CD14-positive monocyte (primary cell): ENCODE data around the gene NPL. TPM values are rescaled to one million over a fixed set of nuclear protein-coding genes. Genes with fewer than 3 reads are reported as not detected.

ENCODE experiments used
- DNase-seq, 3 donors: peaks; one replicate each; pipeline ENCODE4 v3.0.0-alpha.2; 2011 to 2022
- H2AFZ ChIP-seq: 2 replicates; pipeline ENCODE4 v1.6.0; 2012; ENCODE audit warnings: mild to moderate bottlenecking, low read depth, low read length, inconsistent platforms; ENCODE audit not compliant: insufficient read depth, poor library complexity, severe bottlenecking
- H3K27ac ChIP-seq, 2 donors: 1 replicate in 1 of 2; 2 replicates in 1 of 2; pipeline ENCODE4 v1.5.1; 2012 to 2013; ENCODE audit warnings: low read length in 2 of 2, control low read depth in 1 of 2, inconsistent platforms in 1 of 2, low read depth in 1 of 2, mild to moderate bottlenecking in 1 of 2
- H3K27me3 ChIP-seq, 2 donors: one replicate each; pipeline versions ENCODE4 v1.6.0 to v1.6.1; 2011 to 2013; ENCODE audit warnings: low read length in 2 of 2; ENCODE audit not compliant: control insufficient read depth in 2 of 2, insufficient read depth in 2 of 2
- H3K36me3 ChIP-seq, 2 donors: replicated peaks in 1 of 2; 1 replicate in 1 of 2; 2 replicates in 1 of 2; pipeline versions ENCODE4 v1.5.1 to v1.6.1; 2012 to 2013; ENCODE audit warnings: low read length in 2 of 2, control low read depth in 1 of 2, inconsistent platforms in 1 of 2, mild to moderate bottlenecking in 1 of 2; ENCODE audit not compliant: insufficient read depth in 2 of 2, control insufficient read depth in 1 of 2
- H3K4me1 ChIP-seq, 2 donors: 1 replicate in 1 of 2; 2 replicates in 1 of 2; pipeline versions ENCODE4 v1.5.1 to v1.6.1; 2012 to 2013; ENCODE audit warnings: low read length in 2 of 2, control low read depth in 1 of 2, inconsistent platforms in 1 of 2, mild to moderate bottlenecking in 1 of 2, moderate library complexity in 1 of 2; ENCODE audit not compliant: insufficient read depth in 2 of 2, control insufficient read depth in 1 of 2
- H3K4me2 ChIP-seq: replicated peaks from 2 replicates; pipeline ENCODE3; 2012; ENCODE audit warnings: low read length, moderate library complexity, mild to moderate bottlenecking; ENCODE audit not compliant: poor library complexity, severe bottlenecking; ENCODE audit errors: extremely low read depth
- H3K4me3 ChIP-seq, 3 experiments: fragments of 200-600 bp in 1 of 3; sonication (generic) in 1 of 3; replicated peaks in 1 of 3; 1 replicate in 2 of 3; 2 replicates in 1 of 3; pipeline ENCODE4 v1.5.1; 2011 to 2013; ENCODE audit warnings: low read length in 3 of 3, mild to moderate bottlenecking in 3 of 3, control low read depth in 2 of 3, low read depth in 2 of 3, inconsistent platforms in 1 of 3, moderate library complexity in 1 of 3
- H3K79me2 ChIP-seq: 2 replicates; pipeline ENCODE4 v1.6.0; 2012; ENCODE audit warnings: mild to moderate bottlenecking, control low read depth, inconsistent platforms, low read length, moderate library complexity; ENCODE audit not compliant: insufficient read depth
- H3K9ac ChIP-seq: 2 replicates; pipeline ENCODE4 v1.6.0; 2017; ENCODE audit warnings: low read length, mild to moderate bottlenecking; ENCODE audit not compliant: insufficient read depth, poor library complexity, severe bottlenecking
- H3K9me3 ChIP-seq, 2 donors: replicated peaks in 1 of 2; 1 replicate in 1 of 2; 2 replicates in 1 of 2; pipeline versions ENCODE4 v1.5.1 to v1.6.1; 2012 to 2013; ENCODE audit warnings: low read length in 2 of 2, control low read depth in 1 of 2; ENCODE audit not compliant: control insufficient read depth in 1 of 2, insufficient read depth in 1 of 2
- H4K20me1 ChIP-seq: 2 replicates; pipeline ENCODE4 v1.6.0; 2012; ENCODE audit warnings: mild to moderate bottlenecking, low read length, control low read depth, moderate library complexity; ENCODE audit not compliant: insufficient read depth
- H3K27ac Mint-ChIP-seq, 7 donors: one replicate each; pipeline ENCODE4 v1.8.0; 2020; ENCODE audit warnings: mild to moderate bottlenecking in 7 of 7, mixed read lengths in 7 of 7, moderate library complexity in 6 of 7, inconsistent platforms in 2 of 7
- H3K27me3 Mint-ChIP-seq, 3 donors: one replicate each; pipeline ENCODE4 v1.8.0; 2021 to 2022; ENCODE audit warnings: low read depth in 3 of 3, mild to moderate bottlenecking in 3 of 3, mixed read lengths in 3 of 3, moderate library complexity in 3 of 3, inconsistent platforms in 1 of 3
- H3K36me3 Mint-ChIP-seq, 2 donors: one replicate each; pipeline ENCODE4 v1.8.0; 2020; ENCODE audit warnings: mixed read lengths in 2 of 2, inconsistent platforms in 1 of 2, mild to moderate bottlenecking in 1 of 2
- H3K4me1 Mint-ChIP-seq: one replicate; pipeline ENCODE4 v1.8.0; 2020; ENCODE audit warnings: mild to moderate bottlenecking, mixed read lengths
- H3K4me3 Mint-ChIP-seq, 2 donors: one replicate each; pipeline ENCODE4 v1.8.0; 2020; ENCODE audit warnings: mild to moderate bottlenecking in 2 of 2, mixed read lengths in 2 of 2, moderate library complexity in 1 of 2
- H3K9me3 Mint-ChIP-seq, 7 donors: one replicate each; pipeline ENCODE4 v1.8.0; 2020 to 2022; ENCODE audit warnings: mixed read lengths in 7 of 7, mild to moderate bottlenecking in 6 of 7, moderate library complexity in 6 of 7, inconsistent platforms in 2 of 7
- WGBS: methylation state at CpG from one replicate; pipeline ENCODE4 v1.1.5; 2013; ENCODE audit warnings: missing lambda C conversion rate; ENCODE audit not compliant: insufficient coverage; 5-methylcytosine and 5-hydroxymethylcytosine counted together
- intact Hi-C, 2 donors: fragments of 100-400 bp; cut with micrococcal nuclease; formaldehyde crosslinking; loops; one replicate each; pipeline versions ENCODE4 v1.15.0 to v1.15.1; 2023
- polyA plus RNA-seq, 3 donors: library from polyadenylated mRNA; depleted of rRNA in 1 of 3; unstranded in 2 of 3; stranded (reverse) in 1 of 3; fragments of 300-500 nt in 2 of 3; fragments of >200 nt in 1 of 3; fragmentation: Illumina TruSeq in 2 of 3; gene quantifications; 1 replicate in 2 of 3; 2 replicates in 1 of 3; pipeline ENCODE4 v1.2.3, GENCODE V29; 2012 to 2021
- TF ChIP-seq, protein P1 (sequence below): fragments of 200-600 bp; IDR thresholded peaks from one replicate; pipeline ENCODE4 v1.8.0; 2022; ENCODE audit warnings: antibody characterized with exemption, mild to moderate bottlenecking

NPL gene
- polyA plus RNA-seq, 3 donors: 56.6 to 127 (median 127) TPM

DNA sequence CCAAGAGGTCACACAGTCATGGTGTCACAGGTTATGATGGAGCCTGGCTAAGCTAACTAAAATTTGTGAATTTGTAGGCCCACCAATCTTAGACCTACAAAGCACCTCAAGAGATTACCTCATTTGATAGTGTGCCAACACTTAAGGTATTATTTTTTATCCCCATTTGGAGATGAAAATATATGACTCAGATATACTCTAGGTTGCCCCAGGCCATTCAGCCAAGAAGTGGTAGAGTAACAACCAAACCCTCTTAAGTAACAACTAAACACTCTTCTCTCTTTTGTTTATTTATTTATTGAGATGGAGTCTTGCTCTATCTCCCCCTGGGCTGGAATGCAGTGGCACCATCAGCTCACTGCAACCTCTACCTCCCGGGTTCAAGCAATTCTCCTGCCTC, 14.3 kb downstream of the NPL start:
- Histone ChIP-seq H3K9me3 (no peaks in the 10 kb centered on the region), H4K20me1 (peaks cover 8% of the 10 kb centered on the region), H3K27me3 (no peaks in the 10 kb centered on the region), H3K4me2 (no peak overlapping the region), H3K9ac (no peak overlapping the region), H3K36me3 (peaks cover 42 to 82% of the 10 kb centered on the region in 2 donors), H3K79me2 (no peaks in the 10 kb centered on the region), H3K4me1 (no peaks in the 10 kb centered on the region), H3K4me3 (no peak overlapping the region), H3K27ac (no peak overlapping the region), H2AFZ (no peak overlapping the region)
- H3K4me3 Mint-ChIP-seq: no peak overlapping the region
- peaks cover 0 to 2% (median 1%) of the 10 kb centered on the region in 3 donors for H3K27me3 Mint-ChIP-seq
- no peak overlapping the region for H3K27ac Mint-ChIP-seq
- H3K36me3 Mint-ChIP-seq: peaks cover 75 to 87% of the 10 kb centered on the region in 2 donors
- DNase-seq: no peak
- intact Hi-C loops: no loop called here
- TF ChIP-seq, protein P1, sequence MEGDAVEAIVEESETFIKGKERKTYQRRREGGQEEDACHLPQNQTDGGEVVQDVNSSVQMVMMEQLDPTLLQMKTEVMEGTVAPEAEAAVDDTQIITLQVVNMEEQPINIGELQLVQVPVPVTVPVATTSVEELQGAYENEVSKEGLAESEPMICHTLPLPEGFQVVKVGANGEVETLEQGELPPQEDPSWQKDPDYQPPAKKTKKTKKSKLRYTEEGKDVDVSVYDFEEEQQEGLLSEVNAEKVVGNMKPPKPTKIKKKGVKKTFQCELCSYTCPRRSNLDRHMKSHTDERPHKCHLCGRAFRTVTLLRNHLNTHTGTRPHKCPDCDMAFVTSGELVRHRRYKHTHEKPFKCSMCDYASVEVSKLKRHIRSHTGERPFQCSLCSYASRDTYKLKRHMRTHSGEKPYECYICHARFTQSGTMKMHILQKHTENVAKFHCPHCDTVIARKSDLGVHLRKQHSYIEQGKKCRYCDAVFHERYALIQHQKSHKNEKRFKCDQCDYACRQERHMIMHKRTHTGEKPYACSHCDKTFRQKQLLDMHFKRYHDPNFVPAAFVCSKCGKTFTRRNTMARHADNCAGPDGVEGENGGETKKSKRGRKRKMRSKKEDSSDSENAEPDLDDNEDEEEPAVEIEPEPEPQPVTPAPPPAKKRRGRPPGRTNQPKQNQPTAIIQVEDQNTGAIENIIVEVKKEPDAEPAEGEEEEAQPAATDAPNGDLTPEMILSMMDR: no peak
- WGBS: no CpG with 5 or more reads among the region's 1 CpG
- no peaks in the 10 kb centered on the region for H3K4me1 Mint-ChIP-seq
- no peaks in the 10 kb centered on the region for H3K9me3 Mint-ChIP-seq

DNA sequence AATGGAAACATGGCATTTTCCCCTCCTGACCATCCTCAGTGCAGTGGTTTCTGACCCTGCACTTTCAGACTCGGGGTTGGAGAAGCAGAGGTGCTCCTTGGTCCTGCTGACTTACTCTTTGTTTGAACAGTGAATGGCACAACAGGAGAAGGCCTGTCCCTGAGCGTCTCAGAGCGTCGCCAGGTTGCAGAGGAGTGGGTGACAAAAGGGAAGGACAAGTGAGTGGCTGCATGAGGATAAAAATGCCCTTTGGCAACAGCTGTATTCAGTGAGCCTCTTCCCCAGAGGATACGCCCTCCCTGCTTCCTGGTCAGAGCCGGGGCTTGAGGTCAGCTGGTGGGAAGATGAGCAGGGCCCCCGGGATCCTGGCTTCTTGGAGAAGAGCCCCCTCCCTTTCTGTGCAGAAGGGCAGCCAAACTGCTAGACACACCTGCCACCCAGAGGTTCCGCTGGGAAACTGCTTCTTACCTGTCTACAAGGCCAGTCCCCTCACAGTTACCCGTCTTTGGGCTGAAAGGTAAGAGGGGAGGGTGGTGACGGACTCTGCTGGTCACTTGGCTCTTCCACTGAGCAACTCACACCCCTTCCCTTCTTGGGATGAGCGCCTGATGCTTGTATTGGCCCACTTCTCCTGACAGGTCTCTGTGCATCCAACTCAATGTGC, 16.6 kb downstream of the NPL start:
- 88% methylated on average over 8 of the region's 11 CpGs for WGBS
- TF ChIP-seq, protein P1: no peak
- peaks cover 8% of the 10 kb centered on the region for H4K20me1 ChIP-seq
- H2AFZ ChIP-seq: no peak overlapping the region
- no peaks in the 10 kb centered on the region for H3K9me3 ChIP-seq
- H3K36me3 ChIP-seq: peaks cover 44 to 84% of the 10 kb centered on the region in 2 donors
- intact Hi-C loops: no loop called here
- no peak for DNase-seq
- Mint-ChIP-seq H3K4me3 (no peak overlapping the region), H3K36me3 (peaks cover 78 to 86% of the 10 kb centered on the region in 2 donors), H3K4me1 (peaks cover 14% of the 10 kb centered on the region), H3K27ac (peak overlapping the region in 2 of 7 donors; percentile 4 to 79), H3K9me3 (no peaks in the 10 kb centered on the region), H3K27me3 (peaks cover 0 to 2% (median 1%) of the 10 kb centered on the region in 3 donors)
- no peak overlapping the region for H3K9ac ChIP-seq
- no peaks in the 10 kb centered on the region for H3K79me2 ChIP-seq
- no peaks in the 10 kb centered on the region for H3K27me3 ChIP-seq
- H3K4me1 ChIP-seq: peaks cover 9 to 16% of the 10 kb centered on the region in 2 donors
- H3K4me2 ChIP-seq: no peak overlapping the region
- no peak overlapping the region for H3K4me3 ChIP-seq
- no peak overlapping the region for H3K27ac ChIP-seq
